ENCODE data around the gene ANGPTL7. TPM values are rescaled to one million over a fixed set of nuclear protein-coding genes. Genes with fewer than 3 reads are reported as not detected.
"Not testable (repeated sequence)": the region's sequence is repeated elsewhere in the genome, so short reads cannot be mapped to it uniquely, and the experiment has no call there.

ANGPTL7 gene
- polyA plus RNA-seq, 3 donors from 2014 or later: not detected

DNA sequence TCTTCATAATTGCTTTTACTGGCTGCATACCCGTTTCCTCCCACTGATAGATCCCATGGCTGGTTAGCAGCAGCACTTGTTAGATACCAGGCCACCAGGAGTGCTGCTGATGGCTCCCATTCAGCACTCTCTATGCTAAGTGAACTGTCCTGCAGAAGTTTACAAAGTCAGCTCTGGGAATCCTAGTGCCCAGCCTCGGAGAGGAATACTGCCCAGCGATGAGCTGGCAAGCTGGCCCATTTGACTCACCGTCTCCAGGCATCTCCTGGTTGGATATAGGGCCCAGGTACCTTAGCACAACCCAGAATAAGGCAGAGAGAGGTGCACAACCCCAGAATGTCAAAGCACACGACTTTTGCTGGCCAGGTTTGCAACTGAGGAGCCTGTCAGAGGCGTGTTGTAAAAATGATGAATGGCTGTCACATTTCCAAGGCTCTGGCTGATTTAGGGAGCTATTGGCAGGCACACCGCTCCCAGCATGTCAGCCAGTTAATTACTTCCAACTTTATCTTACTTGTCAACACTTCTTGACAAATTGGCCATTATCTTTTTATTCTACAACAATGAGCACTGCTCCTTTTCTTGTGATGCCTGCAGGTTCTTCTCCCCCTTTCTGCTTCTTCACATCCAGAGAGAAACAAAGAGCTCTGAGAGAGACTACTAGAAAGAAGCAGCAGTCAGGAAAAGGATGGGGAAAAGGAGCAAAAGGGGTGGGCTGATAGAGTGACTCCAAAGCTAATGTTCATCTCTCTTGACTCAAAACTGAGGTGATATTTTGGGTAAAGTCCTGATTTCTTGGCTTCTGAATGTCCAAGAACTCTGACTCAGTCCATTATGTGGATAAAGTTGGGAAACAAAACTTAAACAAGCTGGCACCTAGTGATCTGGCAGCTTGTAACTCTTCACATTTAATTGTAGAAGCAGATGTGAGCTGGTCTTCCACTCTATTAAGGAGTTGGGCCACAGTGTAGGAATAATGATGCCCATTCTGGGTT, 10.8 kb upstream of the ANGPTL7 start:
- no peak for DNase-seq
- H3K4me3 Mint-ChIP-seq: no peak overlapping the region
- H3K9me3 Mint-ChIP-seq: no peaks in the 10 kb centered on the region
- H3K27ac Mint-ChIP-seq: peak overlapping the region in 1 of 6 donors; percentile 10
- peaks cover 0 to 2% (median 0%) of the 10 kb centered on the region in 3 donors for H3K27me3 Mint-ChIP-seq (ENCODE audit: low read depth in 3 of 3)
- peaks cover 4 to 16% (median 8%) of the 10 kb centered on the region in 3 donors for H3K36me3 Mint-ChIP-seq
- H3K4me1 Mint-ChIP-seq: peaks cover 0 to 5% of the 10 kb centered on the region in 2 donors

DNA sequence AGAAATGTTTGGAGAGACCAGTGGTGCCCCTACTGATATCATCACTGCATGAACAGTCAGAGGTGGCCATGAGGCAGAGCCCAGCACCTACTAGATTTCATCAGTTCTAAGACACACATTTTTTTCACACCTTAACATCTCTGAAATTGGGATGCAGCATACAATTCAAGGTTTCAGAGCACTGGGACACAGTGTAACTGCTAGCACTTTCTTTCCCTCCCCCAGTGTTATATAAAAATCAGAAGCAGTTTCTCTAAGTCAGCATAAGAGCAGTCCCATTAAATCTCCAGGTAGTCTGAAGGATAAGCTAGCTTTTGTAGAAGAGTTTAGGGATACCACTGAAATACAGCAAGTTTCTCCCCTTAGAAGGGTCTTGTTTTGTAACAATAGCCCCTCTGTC, 10.0 kb upstream of the ANGPTL7 start:
- Mint-ChIP-seq H3K27ac (no peak overlapping the region), H3K27me3 (ENCODE audit: low read depth in 3 of 3) (no peaks in the 10 kb centered on the region), H3K36me3 (peaks cover 4 to 16% (median 4%) of the 10 kb centered on the region in 3 donors), H3K9me3 (no peaks in the 10 kb centered on the region), H3K4me3 (no peak overlapping the region), H3K4me1 (no peaks in the 10 kb centered on the region)
- DNase-seq: no peak

DNA sequence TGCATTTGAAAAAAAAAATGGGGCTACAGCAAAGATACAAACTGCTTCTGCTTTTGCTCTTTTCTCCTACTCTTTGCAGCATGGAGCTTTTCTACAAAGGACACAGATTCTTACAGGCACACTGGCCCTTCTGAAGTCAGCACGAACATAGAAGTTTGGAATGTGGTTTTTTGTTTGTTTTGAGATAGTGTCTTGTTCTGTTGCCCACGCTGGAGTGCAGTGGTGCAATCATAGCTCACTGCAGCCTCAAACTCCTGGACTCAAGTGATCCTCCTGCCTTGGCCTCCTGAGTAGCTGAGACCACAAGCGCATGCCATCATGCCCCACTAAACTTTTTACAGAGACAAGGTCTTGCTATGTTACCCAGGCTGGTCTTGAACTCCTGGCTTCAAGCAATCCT, 9.4 kb upstream of the ANGPTL7 start:
- H3K4me3 Mint-ChIP-seq; H3K4me1 Mint-ChIP-seq; H3K27me3 Mint-ChIP-seq (ENCODE audit: low read depth in 3 of 3); DNase-seq; H3K9me3 Mint-ChIP-seq; H3K27ac Mint-ChIP-seq: not testable (repeated sequence)
- peaks cover 5 to 17% (median 6%) of the 10 kb centered on the region in 3 donors for H3K36me3 Mint-ChIP-seq

DNA sequence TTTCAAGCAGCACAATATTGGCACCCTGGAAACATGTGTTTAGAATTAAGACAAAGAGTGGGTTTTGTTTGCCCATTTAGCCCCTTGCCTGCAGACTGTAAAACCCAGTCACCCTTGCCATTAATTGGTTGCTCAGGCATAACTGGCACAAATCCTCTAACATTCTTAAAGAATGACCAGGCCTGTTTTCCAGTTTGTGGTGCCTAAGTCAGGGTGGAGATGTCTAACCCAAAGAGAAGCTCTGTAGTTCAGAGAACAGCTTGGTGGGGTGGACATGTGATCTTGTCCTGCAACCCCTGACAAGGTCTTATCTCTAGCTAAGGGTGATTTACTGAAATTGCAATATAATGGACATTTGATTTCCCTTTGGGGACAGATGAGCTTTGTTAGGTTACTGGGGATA, 8.8 kb upstream of the ANGPTL7 start:
- Mint-ChIP-seq H3K27ac (no peak overlapping the region), H3K4me3 (no peak overlapping the region), H3K9me3 (no peaks in the 10 kb centered on the region), H3K27me3 (ENCODE audit: low read depth in 3 of 3) (no peaks in the 10 kb centered on the region), H3K36me3 (peaks cover 8 to 23% (median 9%) of the 10 kb centered on the region in 3 donors), H3K4me1 (no peaks in the 10 kb centered on the region)
- no peak for DNase-seq

DNA sequence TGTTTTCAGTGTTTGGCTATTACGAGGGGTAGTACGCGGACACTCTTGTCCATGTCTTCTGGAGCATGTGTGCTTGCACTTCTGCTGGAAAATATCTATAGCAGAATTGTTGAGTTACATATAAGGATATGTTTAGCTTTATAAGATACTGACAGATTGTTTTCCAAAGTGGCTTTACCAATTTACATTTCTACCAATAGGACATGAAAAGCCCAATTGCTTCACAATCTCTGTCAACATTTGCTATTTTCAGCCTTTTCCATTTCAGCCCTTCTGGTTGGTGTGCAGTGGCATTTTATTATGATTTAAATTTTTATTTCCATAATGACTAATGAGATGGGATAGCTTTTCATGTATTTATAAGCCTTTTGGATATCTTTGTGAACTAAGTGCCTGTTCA, 6.3 kb upstream of the ANGPTL7 start:
- Mint-ChIP-seq H3K4me1 (no peaks in the 10 kb centered on the region), H3K27me3 (ENCODE audit: low read depth in 3 of 3) (no peaks in the 10 kb centered on the region), H3K9me3 (no peaks in the 10 kb centered on the region), H3K36me3 (peaks cover 5 to 33% (median 8%) of the 10 kb centered on the region in 3 donors), H3K4me3 (no peak overlapping the region), H3K27ac (no peak overlapping the region)
- no peak for DNase-seq

DNA sequence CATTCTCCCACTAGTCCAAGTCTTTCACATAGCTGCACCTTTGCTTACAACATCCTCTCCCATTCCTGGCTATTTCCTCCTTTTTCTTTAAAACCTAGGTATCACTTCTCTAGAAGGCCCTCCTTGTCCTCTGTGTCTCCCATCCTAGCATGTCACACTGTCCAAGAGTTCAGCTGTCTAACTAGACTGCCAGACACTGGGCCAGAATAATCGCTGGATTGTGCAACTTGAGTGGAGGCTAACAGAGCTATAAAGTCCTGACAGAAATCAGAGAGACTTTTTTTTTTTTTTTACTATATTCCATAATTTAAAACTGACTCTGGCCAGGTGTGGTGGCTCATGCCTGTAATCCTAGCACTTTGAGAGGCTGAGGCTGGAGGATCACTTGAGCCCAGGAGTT, 4.2 kb upstream of the ANGPTL7 start:
- Mint-ChIP-seq H3K27me3 (ENCODE audit: low read depth in 3 of 3) (no peaks in the 10 kb centered on the region), H3K36me3 (peaks cover 5 to 31% (median 14%) of the 10 kb centered on the region in 3 donors), H3K4me3 (no peak overlapping the region), H3K27ac (peak overlapping the region in 1 of 6 donors; percentile 30), H3K9me3 (no peaks in the 10 kb centered on the region), H3K4me1 (no peaks in the 10 kb centered on the region)
- DNase-seq: no peak

DNA sequence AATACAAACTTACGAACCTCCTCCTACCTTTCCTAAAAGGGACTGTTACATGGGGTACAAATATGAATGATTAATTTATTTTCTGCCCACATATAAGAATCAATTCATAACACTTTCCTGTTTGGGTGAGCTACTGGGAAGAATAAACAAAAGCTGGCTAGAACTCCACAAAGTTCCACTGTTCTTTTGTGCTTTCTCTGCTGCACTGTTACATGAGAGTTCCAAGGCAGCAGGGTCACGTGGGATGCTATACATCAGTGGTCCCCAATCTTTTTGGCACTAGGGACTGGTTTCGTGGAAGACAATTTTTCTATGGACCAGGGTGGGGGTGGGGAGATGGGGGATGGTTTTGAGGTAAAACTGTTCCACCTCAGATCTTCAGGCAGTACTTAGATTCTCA, 2.2 kb upstream of the ANGPTL7 start:
- Mint-ChIP-seq H3K27me3 (ENCODE audit: low read depth in 3 of 3) (no peaks in the 10 kb centered on the region), H3K9me3 (no peaks in the 10 kb centered on the region), H3K4me3 (no peak overlapping the region), H3K4me1 (no peaks in the 10 kb centered on the region), H3K27ac (no peak overlapping the region), H3K36me3 (peaks cover 10 to 30% (median 10%) of the 10 kb centered on the region in 3 donors)
- no peak for DNase-seq

DNA sequence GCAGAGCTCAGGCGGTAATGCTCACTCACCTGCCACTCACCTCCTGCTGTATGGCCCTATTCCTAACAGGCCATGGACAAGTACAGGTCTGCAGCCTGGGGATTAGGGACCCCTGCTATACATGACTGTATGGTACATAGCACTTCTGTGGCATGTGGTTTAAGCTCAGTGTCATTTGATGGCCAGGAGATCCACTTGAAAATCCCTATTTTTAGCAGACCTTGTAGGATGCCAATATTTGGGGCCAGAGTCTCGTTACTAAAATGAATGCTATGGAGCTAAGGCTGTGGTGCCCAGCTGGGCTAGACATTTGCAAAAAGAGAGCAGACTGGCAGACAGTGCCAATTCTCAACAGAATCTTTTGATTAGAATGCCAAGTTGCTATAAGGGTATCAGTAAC, 1.7 kb upstream of the ANGPTL7 start:
- Mint-ChIP-seq H3K27me3 (ENCODE audit: low read depth in 3 of 3) (no peaks in the 10 kb centered on the region), H3K36me3 (peaks cover 10 to 30% (median 10%) of the 10 kb centered on the region in 3 donors), H3K9me3 (no peaks in the 10 kb centered on the region), H3K4me3 (no peak overlapping the region), H3K27ac (no peak overlapping the region), H3K4me1 (no peaks in the 10 kb centered on the region)
- DNase-seq: no peak

DNA sequence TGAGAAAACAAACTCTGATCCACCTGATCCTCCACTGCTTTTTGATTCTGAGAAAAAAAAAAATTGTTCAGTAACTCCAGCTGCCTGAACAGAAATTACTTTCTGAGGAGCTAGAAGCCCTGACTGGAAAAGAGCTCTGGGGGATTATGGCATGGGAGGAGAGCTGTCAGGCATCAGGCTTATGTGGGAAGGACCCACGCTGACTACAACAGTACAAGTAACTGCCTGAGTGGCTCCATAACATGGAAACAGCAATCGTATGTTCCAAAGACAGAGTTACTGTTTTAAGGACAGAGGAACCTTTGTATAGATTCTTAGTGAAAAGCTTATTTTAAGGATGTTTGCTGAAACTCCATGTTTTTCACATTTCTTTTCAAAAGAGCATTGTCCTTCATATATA, 1.2 kb upstream of the ANGPTL7 start:
- no peak overlapping the region for H3K4me3 Mint-ChIP-seq
- H3K27me3 Mint-ChIP-seq (ENCODE audit: low read depth in 3 of 3): no peaks in the 10 kb centered on the region
- no peaks in the 10 kb centered on the region for H3K9me3 Mint-ChIP-seq
- H3K36me3 Mint-ChIP-seq: peaks cover 10 to 34% (median 14%) of the 10 kb centered on the region in 3 donors
- no peaks in the 10 kb centered on the region for H3K4me1 Mint-ChIP-seq
- no peak for DNase-seq
- no peak overlapping the region for H3K27ac Mint-ChIP-seq

DNA sequence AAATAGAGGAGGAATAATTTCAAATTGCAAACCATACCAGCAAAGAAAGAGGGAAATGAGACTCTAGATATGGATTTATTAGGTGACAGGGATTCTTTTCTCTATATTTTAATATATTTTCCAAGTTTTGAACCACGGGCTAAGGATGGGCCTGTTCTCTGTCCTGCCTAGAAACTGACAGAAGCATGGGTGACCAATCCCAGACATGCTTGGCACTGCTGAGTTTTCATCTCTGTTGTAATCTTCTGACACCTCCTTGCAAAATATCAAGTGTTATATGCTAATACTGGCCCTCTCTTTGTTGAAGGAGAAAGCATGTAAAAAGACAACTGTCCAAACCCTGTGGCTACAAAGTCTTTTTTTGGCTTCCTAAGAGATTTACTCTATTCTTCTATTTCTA, 774 bp upstream of the ANGPTL7 start:
- DNase-seq: no peak
- Mint-ChIP-seq H3K9me3 (no peaks in the 10 kb centered on the region), H3K36me3 (peaks cover 10 to 35% (median 14%) of the 10 kb centered on the region in 3 donors), H3K4me3 (no peak overlapping the region), H3K27me3 (ENCODE audit: low read depth in 3 of 3) (no peaks in the 10 kb centered on the region), H3K4me1 (no peaks in the 10 kb centered on the region), H3K27ac (no peak overlapping the region)

DNA sequence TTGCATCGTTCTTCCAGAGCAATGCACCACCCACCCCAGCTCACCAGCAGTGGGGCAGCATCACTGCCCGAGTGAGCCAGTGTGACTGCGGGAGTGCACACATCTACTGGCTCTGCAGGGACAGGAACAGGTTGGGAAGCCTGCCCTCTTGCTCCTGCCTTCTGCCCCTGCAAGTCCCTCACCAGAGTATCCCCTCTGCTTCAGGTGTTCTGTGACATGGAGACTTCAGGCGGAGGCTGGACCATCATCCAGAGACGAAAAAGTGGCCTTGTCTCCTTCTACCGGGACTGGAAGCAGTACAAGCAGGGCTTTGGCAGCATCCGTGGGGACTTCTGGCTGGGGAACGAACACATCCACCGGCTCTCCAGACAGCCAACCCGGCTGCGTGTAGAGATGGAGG, 4.2 kb downstream of the ANGPTL7 start:
- no peaks in the 10 kb centered on the region for H3K4me1 Mint-ChIP-seq
- peaks cover 0 to 2% (median 0%) of the 10 kb centered on the region in 3 donors for H3K27me3 Mint-ChIP-seq (ENCODE audit: low read depth in 3 of 3)
- H3K4me3 Mint-ChIP-seq: no peak overlapping the region
- peaks cover 23 to 49% (median 24%) of the 10 kb centered on the region in 3 donors for H3K36me3 Mint-ChIP-seq
- DNase-seq: no peak
- H3K27ac Mint-ChIP-seq: no peak overlapping the region
- no peaks in the 10 kb centered on the region for H3K9me3 Mint-ChIP-seq

DNA sequence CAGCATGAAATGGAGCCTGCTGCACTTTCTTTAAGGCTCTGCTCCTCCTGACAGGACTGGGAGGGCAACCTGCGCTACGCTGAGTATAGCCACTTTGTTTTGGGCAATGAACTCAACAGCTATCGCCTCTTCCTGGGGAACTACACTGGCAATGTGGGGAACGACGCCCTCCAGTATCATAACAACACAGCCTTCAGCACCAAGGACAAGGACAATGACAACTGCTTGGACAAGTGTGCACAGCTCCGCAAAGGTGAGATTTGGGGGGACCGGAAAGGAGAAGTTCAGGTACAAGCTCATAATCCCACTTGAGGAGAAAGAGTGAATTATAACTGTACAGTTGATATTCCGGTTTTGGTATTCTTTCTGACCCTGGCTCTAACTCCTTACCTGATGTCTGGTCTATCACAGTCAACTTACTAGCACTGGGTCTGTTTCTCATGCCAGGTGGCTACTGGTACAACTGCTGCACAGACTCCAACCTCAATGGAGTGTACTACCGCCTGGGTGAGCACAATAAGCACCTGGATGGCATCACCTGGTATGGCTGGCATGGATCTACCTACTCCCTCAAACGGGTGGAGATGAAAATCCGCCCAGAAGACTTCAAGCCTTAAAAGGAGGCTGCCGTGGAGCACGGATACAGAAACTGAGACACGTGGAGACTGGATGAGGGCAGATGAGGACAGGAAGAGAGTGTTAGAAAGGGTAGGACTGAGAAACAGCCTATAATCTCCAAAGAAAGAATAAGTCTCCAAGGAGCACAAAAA, 5.4 kb downstream of the ANGPTL7 start:
- peaks cover 24 to 55% (median 34%) of the 10 kb centered on the region in 3 donors for H3K36me3 Mint-ChIP-seq
- no peak for DNase-seq
- H3K4me1 Mint-ChIP-seq: no peaks in the 10 kb centered on the region
- no peak overlapping the region for H3K4me3 Mint-ChIP-seq
- no peak overlapping the region for H3K27ac Mint-ChIP-seq
- no peaks in the 10 kb centered on the region for H3K9me3 Mint-ChIP-seq
- H3K27me3 Mint-ChIP-seq (ENCODE audit: low read depth in 3 of 3): peaks cover 0 to 2% (median 0%) of the 10 kb centered on the region in 3 donors

DNA sequence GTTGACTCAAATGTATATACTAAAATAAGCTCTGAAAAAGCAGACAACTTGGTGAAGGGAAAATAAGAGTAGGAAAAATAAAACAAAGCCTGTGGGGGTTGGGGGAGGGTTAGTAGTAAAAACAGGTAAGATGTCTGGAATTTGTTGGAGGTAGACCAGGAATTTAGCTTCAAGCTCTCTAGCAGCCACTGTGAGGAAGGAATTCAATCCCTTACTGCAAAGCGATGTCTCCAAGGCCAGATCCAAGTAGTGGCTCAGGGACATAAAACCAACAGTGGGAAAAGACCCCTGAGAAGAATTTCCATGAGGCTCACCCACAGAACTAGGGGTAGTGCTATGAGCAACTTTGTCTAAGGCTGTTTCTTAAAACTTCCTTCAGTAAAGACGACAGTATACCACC, 7.8 kb downstream of the ANGPTL7 start:
- no peaks in the 10 kb centered on the region for H3K9me3 Mint-ChIP-seq
- peaks cover 0 to 2% (median 0%) of the 10 kb centered on the region in 3 donors for H3K27me3 Mint-ChIP-seq (ENCODE audit: low read depth in 3 of 3)
- H3K36me3 Mint-ChIP-seq: peaks cover 24 to 53% (median 32%) of the 10 kb centered on the region in 3 donors
- peak overlapping the region in 1 of 6 donors; percentile 42 for H3K27ac Mint-ChIP-seq
- DNase-seq: no peak
- no peak overlapping the region for H3K4me3 Mint-ChIP-seq
- no peaks in the 10 kb centered on the region for H3K4me1 Mint-ChIP-seq

DNA sequence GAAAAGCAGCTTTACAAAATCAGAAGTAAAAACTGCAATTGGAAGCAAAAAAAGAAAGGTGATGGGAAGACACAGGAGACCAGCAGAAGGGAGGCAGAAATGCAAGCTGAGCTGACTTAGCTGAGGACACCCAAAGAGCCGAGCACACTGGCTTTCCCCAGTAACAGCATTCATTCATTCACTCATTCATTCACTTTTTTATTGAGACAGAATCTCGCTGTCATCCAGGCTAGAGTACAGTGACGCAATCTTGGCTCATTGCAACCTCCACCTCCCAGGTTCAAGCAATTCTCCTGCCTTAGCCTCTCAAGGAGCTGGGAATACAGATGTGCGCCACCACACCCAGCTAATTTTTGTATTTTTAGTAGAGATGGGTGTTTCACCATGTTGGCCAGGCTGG, 8.2 kb downstream of the ANGPTL7 start:
- Mint-ChIP-seq H3K4me3 (no peak overlapping the region), H3K9me3 (no peaks in the 10 kb centered on the region), H3K27me3 (ENCODE audit: low read depth in 3 of 3) (peaks cover 0 to 2% (median 0%) of the 10 kb centered on the region in 3 donors), H3K4me1 (no peaks in the 10 kb centered on the region), H3K27ac (no peak overlapping the region), H3K36me3 (peaks cover 24 to 53% (median 32%) of the 10 kb centered on the region in 3 donors)
- DNase-seq: no peak

Measured in immature natural killer cell (primary cell).